ENCODE data around the gene TXNDC5.

The TXNDC5 gene

DNA sequence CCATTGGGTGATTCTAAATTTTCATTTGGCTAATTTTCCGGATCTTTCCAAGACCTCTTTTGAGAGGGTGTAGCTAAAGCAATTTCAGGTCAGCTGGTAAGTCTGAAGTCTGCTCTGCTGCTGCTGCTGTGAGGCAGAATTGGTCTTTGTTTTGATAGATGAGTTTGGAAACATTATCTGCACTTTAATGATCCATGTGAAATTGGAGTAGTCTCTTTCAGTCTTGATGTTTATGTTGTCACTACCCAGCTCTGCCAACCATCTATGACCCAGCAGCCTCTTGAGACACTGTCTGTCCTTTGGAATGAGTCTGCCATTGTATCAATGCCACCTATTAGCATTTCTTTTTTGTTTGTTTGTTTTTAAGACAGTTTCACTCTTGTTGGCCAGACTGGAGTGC lies 44.1 kb downstream of the TXNDC5 start:
- DNase-seq (ENCODE audit: low read depth in 2 of 2) = no peak

DNA sequence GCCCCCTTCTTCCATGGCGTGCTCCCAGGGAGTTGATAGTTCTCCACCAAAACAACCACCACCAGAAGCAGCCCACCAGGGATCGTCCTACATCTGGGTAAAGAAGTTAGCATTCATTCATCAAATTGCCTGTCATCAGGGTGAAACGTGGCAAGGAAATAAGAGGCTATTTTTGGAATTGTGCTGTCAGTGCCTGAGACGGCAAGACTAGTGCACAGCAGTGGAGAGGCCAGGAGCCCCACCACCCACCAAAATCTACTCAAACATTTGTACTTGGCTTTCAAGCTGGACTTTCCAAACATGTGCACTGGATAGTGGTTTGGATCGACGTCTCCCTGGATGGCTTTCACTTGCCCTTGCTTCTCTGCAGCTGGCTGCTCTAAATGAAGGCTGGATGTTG lies 44.8 kb downstream of the TXNDC5 start:
- peak; percentile 8 to 15 for DNase-seq (ENCODE audit: low read depth in 2 of 2)

DNA sequence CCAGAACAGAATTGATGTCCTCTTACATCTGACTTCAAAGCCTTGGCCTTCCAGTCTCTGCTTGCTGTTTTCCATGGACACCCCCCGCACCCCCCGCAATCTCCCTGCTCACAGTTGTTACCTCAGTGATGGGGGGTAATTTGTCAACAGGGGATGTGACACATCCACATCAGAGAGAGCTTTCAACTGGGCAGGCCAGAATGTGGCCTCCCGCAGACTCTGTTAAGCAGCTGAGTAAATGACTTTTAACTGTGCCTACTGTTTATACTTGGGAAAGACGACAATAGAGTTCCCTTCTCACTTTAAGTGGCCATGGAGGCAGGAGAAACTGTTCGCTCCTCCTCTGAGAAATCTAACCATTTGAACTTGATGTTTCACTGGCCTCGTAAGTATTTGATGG lies 51.0 kb downstream of the TXNDC5 start:
- no peak for DNase-seq (ENCODE audit: low read depth in 2 of 2)

DNA sequence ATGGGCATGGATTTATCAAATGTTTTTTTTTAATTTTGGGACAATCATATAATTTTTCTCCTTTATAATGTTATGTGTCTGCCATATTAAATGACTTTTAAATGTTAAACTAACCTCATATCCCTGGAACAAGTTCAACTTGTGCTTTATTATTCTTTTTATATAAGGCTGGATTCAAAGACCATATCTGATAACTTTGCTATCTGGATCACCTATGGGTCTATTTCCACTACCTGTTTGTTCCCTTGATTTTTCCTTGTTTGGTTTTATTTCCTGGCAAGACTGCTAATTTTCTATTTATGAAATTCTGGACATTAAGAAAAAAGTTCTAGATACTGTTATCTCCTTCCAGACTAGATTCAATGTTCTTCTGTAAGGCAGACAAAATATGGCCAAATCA lies 58.8 kb downstream of the TXNDC5 start:
- no peak for DNase-seq (ENCODE audit: low read depth in 2 of 2)

DNA sequence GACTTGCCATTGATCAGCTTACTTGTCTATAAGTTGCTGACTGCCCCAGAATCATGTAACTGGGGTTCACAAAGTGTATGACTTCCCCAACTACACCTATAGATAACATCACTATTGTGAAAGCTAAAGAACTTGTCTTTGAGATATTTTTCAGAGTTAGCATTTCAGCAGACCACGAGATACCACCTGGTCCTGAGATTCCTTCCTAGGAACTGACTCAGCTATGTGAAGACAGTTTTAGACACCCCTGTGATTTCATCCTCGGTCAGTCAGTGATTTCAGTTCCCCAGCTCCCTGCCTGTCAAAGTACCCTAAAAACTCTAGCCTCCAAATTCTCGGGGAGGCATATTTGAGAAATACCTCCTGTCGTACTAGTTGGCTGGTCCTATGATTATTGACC lies 62.4 kb downstream of the TXNDC5 start:
- no peak for DNase-seq (ENCODE audit: low read depth in 2 of 2)

DNA sequence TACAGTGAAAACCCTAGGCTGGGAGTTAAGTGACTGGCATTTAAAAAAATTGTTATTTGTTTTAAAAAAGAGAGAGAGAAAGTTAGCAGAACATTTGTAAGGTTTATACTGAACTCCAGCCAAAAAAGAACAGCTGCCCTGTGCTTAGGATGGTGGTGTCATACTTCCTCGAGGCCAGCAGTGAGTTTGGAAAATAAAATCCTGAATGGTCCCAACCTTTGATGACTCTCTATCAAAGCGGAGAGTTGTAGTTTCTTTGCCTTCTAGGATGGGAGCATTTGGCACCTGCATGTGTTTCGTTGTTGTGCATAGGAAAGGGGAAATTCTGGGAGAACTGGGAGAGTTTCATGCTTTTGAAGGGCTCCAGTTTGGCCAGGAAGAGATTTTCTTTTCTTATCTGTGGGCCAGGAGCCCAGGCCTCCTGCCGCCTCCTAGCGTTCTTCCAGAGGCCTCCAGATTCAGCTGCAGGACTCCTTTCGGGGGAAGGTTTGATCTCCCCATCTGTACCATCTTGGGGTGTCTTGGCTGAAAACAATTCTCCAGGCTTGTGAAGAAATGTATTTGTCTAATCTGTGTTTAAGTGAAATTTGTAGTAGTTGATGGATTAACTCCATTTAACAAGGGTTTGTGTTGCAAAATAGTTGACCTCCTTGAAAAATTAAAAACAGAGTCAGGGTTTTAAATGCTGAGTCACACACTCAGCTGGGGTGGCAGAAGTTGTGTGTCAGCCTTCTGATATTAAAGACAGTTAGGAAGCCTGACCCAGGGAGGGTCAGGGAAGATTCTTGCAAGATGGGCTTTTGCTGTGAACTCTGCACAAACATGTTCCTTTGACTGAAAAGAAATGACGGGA lies 63.4 kb downstream of the TXNDC5 start:
- peak in 1 of 2 experiments; percentile 20 for DNase-seq (ENCODE audit: low read depth in 2 of 2)

DNA sequence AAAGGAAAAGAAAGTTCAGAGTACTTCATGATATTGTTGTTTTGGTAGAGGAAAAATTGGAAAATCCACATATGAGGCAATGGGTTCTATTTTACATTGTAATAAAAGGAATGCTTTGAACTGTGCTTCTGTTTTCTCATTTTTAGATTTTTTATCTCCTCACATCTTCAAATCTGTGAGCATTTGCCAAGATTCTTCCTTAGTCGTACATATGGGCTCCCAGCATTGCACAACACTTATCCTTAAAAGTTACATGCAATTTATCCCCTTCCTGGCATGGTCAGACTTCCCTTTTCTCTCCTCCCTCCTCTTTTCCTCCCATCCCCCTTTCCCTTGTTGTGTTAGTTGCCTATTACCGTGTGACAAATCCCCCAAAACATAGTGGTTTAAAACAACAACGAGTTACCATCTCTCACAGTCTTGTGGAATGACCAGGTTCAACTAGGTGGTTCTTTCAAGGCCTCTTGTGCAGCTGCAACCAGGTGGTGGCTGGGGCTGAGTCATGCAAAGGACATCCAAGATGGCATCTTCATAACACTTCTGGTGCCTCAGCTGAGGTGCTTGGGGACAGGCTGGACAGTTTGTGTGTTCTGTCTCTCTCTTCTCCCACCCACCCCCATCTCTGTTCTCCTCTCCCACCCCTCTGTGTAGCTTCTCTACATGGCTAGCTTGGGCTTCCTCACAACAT lies 68.7 kb downstream of the TXNDC5 start:
- peak in 1 of 2 experiments; percentile 29 for DNase-seq (ENCODE audit: low read depth in 2 of 2)

DNA sequence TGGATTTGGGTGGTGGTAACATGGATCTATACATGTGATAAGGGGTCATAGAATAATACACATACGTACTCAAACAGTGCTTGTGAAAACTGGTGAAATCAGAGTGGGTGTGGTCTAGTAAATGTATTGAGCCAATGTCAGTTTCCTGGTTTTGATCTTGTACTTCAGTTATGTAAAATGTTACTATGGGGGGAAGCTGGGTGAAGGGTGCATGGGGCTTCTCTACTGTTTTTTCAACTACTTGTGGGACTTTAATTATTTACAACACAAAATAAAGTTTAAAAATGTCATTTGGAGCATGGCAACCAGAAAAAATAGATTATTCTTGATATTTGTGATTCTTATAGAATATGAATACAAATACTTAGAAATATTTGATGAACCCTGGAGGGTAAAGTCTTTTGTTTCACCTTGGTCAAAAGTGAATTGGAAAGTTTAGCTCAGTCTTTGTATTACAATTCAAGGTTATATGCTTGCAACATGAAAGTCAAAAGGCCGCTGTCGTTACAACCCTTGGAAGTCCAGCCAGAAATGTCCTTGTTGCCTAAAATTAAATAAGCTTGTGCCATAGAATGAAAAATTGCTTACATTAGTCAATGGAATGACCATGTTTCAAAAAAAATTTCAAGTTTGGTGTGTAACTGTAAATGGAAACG lies 74.1 kb downstream of the TXNDC5 start:
- no peak for DNase-seq (ENCODE audit: low read depth in 2 of 2)

DNA sequence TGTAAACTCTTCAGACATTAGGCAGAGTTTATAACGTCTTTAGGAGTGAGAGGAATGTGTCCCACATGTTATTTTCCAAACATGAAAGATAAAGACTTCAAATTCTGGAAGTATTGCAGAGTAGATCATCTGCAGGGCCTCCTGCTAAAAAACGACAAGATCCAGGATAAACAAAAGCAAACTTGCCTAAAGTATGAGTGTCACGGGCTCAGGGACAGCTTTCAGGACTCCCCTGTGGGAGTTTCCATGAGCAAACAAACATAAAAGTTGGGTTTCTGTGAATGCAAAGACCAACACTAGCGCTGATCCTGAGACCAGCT lies 76.9 kb downstream of the TXNDC5 start:
- no peak for DNase-seq (ENCODE audit: low read depth in 2 of 2)

DNA sequence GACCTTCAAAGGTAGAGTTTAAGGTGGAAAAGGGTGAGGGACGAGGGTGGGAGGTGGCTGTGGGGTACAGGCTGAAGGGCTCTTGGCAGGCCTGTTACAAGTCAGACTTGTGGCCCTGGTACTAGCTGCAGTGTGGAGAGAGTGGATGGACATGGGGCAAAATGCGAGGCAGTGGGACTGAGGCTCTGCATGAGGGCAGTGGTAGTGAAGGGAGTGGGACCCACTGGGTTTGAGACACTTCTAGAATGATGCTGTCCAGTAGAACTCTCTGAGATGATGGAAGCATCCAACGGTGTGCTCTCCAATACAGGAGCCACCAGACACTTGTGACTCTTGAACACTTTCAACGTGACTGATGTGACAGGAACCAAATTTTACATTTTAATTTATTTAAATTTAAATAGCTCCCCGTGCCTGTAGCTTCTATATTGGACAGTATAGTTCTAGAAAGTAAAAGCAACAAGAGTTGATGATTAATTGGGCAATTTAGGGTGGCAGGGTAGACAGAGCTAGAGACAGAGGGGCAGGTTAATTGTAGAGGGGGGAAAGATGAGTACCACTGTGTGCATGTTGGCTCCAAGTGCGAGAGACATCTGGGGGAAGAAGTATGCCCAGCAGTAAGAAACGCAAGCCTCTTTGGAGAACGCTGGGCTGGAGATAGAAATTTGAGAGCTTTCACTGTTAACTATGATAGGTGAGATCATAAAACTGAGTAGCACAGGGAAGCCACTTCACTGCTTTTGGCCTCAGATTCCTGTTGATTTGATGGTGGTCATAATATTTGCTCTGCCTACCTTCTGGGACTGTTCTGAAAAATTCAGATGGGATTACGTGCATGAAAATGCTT lies 77.5 kb downstream of the TXNDC5 start:
- no peak for DNase-seq (ENCODE audit: low read depth in 2 of 2)

Data from fibroblast of skin of left quadriceps (primary cell).